Stimulated activated naive CD8-positive, alpha-beta T cell treated with anti-CD3 and anti-CD28 coated beads, Interleukin-15, amount 100 ng/mL, for 72 hours (primary cell): ENCODE data around the gene PACS1.

Experiments
- ATAC-seq: fragments of 150-1000 bp; cut with Tn5 transposase; 2 replicates; pipeline ENCODE4 v1.10.0; 2021; ENCODE audit warnings: mild to moderate bottlenecking, moderate library complexity
- DNase-seq, 2 donors: peaks; one replicate each; pipeline ENCODE4 v3.0.0; 2021 to 2022
- H3K27ac Mint-ChIP-seq, 2 donors: one replicate each; pipeline ENCODE4 v1.8.0; 2022; ENCODE audit warnings: mild to moderate bottlenecking in 2 of 2, mixed read lengths in 2 of 2, moderate library complexity in 2 of 2
- H3K27me3 Mint-ChIP-seq: one replicate; pipeline ENCODE4 v1.8.0; 2022; ENCODE audit warnings: mixed read lengths
- H3K4me1 Mint-ChIP-seq: one replicate; pipeline ENCODE4 v1.8.0; 2022; ENCODE audit warnings: mild to moderate bottlenecking, mixed read lengths
- H3K4me3 Mint-ChIP-seq, 2 donors: one replicate each; pipeline ENCODE4 v1.8.0; 2022; ENCODE audit warnings: mild to moderate bottlenecking in 2 of 2, mixed read lengths in 2 of 2, moderate library complexity in 1 of 2
- H3K9me3 Mint-ChIP-seq, 2 donors: one replicate each; pipeline ENCODE4 v1.8.0; 2022; ENCODE audit warnings: mixed read lengths in 2 of 2

Gene PACS1

GRCh38 chr11:66126808-66127555 is 56.9 kb downstream of the PACS1 start:
- Mint-ChIP-seq H3K27me3 (no peaks in the 10 kb centered on the region), H3K4me3 (peak overlapping the region; percentile 87 to 88), H3K27ac (peak overlapping the region; percentile 90 to 97), H3K9me3 (no peaks in the 10 kb centered on the region), H3K4me1 (peaks cover 82% of the 10 kb centered on the region)
- ATAC-seq = peak; percentile 91
- peak; percentile 44 to 67 for DNase-seq

GRCh38 chr11:66130978-66131377 is 60.9 kb downstream of the PACS1 start:
- no peak overlapping the region for H3K4me3 Mint-ChIP-seq
- peak overlapping the region in 1 of 2 donors; percentile 20 for H3K27ac Mint-ChIP-seq
- DNase-seq = no peak
- ATAC-seq = no peak
- H3K27me3 Mint-ChIP-seq = no peaks in the 10 kb centered on the region
- H3K9me3 Mint-ChIP-seq = no peaks in the 10 kb centered on the region
- peaks cover 85% of the 10 kb centered on the region for H3K4me1 Mint-ChIP-seq

- peak overlapping the region in 1 of 2 donors; percentile 15 for H3K27ac Mint-ChIP-seq
- DNase-seq = no peak
- H3K4me1 Mint-ChIP-seq = peaks cover 85% of the 10 kb centered on the region
- H3K27me3 Mint-ChIP-seq = no peaks in the 10 kb centered on the region
- H3K9me3 Mint-ChIP-seq = no peaks in the 10 kb centered on the region
- ATAC-seq = no peak
- H3K4me3 Mint-ChIP-seq = no peak overlapping the region
Measured at GRCh38 chr11:66131937-66132632, 62.0 kb downstream of the PACS1 start.

GRCh38 chr11:66133216-66133775 is 63.2 kb downstream of the PACS1 start:
- Mint-ChIP-seq H3K27ac (peak overlapping the region in 1 of 2 donors; percentile 24), H3K9me3 (no peaks in the 10 kb centered on the region), H3K4me1 (peaks cover 81% of the 10 kb centered on the region), H3K27me3 (no peaks in the 10 kb centered on the region), H3K4me3 (no peak overlapping the region)
- no peak for ATAC-seq
- DNase-seq = no peak

- ATAC-seq (no peak), DNase-seq (no peak)
- peak overlapping the region in 1 of 2 donors; percentile 34 for H3K4me3 Mint-ChIP-seq
- H3K27ac Mint-ChIP-seq = peak overlapping the region in 1 of 2 donors; percentile 72
- H3K27me3 Mint-ChIP-seq = no peaks in the 10 kb centered on the region
- no peaks in the 10 kb centered on the region for H3K9me3 Mint-ChIP-seq
- H3K4me1 Mint-ChIP-seq = peaks cover 62% of the 10 kb centered on the region
Measured at GRCh38 chr11:66136752-66137123, 66.7 kb downstream of the PACS1 start.

- Mint-ChIP-seq H3K4me3 (no peak overlapping the region), H3K4me1 (peaks cover 61% of the 10 kb centered on the region), H3K27ac (no peak overlapping the region), H3K9me3 (no peaks in the 10 kb centered on the region), H3K27me3 (no peaks in the 10 kb centered on the region)
- ATAC-seq = no peak
- no peak for DNase-seq
Measured at GRCh38 chr11:66139817-66140404, 69.8 kb downstream of the PACS1 start.

GRCh38 chr11:66142370-66143263 is 72.5 kb downstream of the PACS1 start:
- DNase-seq (no peak), ATAC-seq (no peak)
- peaks cover 5 to 9% of the 10 kb centered on the region in 2 donors for H3K9me3 Mint-ChIP-seq
- no peak overlapping the region for H3K27ac Mint-ChIP-seq
- no peaks in the 10 kb centered on the region for H3K27me3 Mint-ChIP-seq
- H3K4me3 Mint-ChIP-seq = no peak overlapping the region
- H3K4me1 Mint-ChIP-seq = peaks cover 53% of the 10 kb centered on the region

- peaks cover 5 to 9% of the 10 kb centered on the region in 2 donors for H3K9me3 Mint-ChIP-seq
- H3K27ac Mint-ChIP-seq = no peak overlapping the region
- no peaks in the 10 kb centered on the region for H3K27me3 Mint-ChIP-seq
- DNase-seq (no peak), ATAC-seq (no peak)
- H3K4me1 Mint-ChIP-seq = peaks cover 51% of the 10 kb centered on the region
- no peak overlapping the region for H3K4me3 Mint-ChIP-seq
Measured at GRCh38 chr11:66143264-66143566, 73.1 kb downstream of the PACS1 start.

- H3K9me3 Mint-ChIP-seq = peaks cover 5 to 9% of the 10 kb centered on the region in 2 donors
- no peaks in the 10 kb centered on the region for H3K27me3 Mint-ChIP-seq
- H3K27ac Mint-ChIP-seq = peak overlapping the region; percentile 15 to 42
- DNase-seq (no peak), ATAC-seq (no peak)
- peaks cover 51% of the 10 kb centered on the region for H3K4me1 Mint-ChIP-seq
- no peak overlapping the region for H3K4me3 Mint-ChIP-seq
Measured at GRCh38 chr11:66143996-66144678, 74.1 kb downstream of the PACS1 start.

- H3K27ac Mint-ChIP-seq = no peak overlapping the region
- H3K4me1 Mint-ChIP-seq = peaks cover 59% of the 10 kb centered on the region
- DNase-seq = no peak
- H3K27me3 Mint-ChIP-seq = no peaks in the 10 kb centered on the region
- no peak for ATAC-seq
- no peak overlapping the region for H3K4me3 Mint-ChIP-seq
- peaks cover 5 to 9% of the 10 kb centered on the region in 2 donors for H3K9me3 Mint-ChIP-seq
Measured at GRCh38 chr11:66146074-66146473, 76.0 kb downstream of the PACS1 start.

GRCh38 chr11:66146940-66147339 is 76.9 kb downstream of the PACS1 start:
- peaks cover 5 to 9% of the 10 kb centered on the region in 2 donors for H3K9me3 Mint-ChIP-seq
- no peaks in the 10 kb centered on the region for H3K27me3 Mint-ChIP-seq
- no peak for ATAC-seq

GRCh38 chr11:66150140-66150539 is 80.1 kb downstream of the PACS1 start:
- H3K9me3 Mint-ChIP-seq = peaks cover 5 to 9% of the 10 kb centered on the region in 2 donors
- DNase-seq (no peak), ATAC-seq (no peak)
- H3K27me3 Mint-ChIP-seq = no peaks in the 10 kb centered on the region
- no peak overlapping the region for H3K27ac Mint-ChIP-seq
- peak overlapping the region in 1 of 2 donors; percentile 4 for H3K4me3 Mint-ChIP-seq
- peaks cover 43% of the 10 kb centered on the region for H3K4me1 Mint-ChIP-seq

More at GRCh38 chr11:66146940-66147339, 76.9 kb downstream of the PACS1 start:
- Mint-ChIP-seq H3K27ac (no peak overlapping the region), H3K4me1 (peaks cover 68% of the 10 kb centered on the region), H3K4me3 (no peak overlapping the region)
- DNase-seq = no peak

- Mint-ChIP-seq H3K9me3 (peaks cover 5 to 9% of the 10 kb centered on the region in 2 donors), H3K27me3 (no peaks in the 10 kb centered on the region), H3K4me3 (no peak overlapping the region), H3K4me1 (peaks cover 40% of the 10 kb centered on the region), H3K27ac (peak overlapping the region in 1 of 2 donors; percentile 42)
- ATAC-seq (no peak), DNase-seq (no peak)
Measured at GRCh38 chr11:66150725-66151124, 80.7 kb downstream of the PACS1 start.

GRCh38 chr11:66151273-66151672 is 81.2 kb downstream of the PACS1 start:
- Mint-ChIP-seq H3K4me1 (peaks cover 39% of the 10 kb centered on the region), H3K4me3 (no peak overlapping the region), H3K27ac (no peak overlapping the region), H3K27me3 (no peaks in the 10 kb centered on the region), H3K9me3 (peaks cover 3 to 5% of the 10 kb centered on the region in 2 donors)
- no peak for DNase-seq
- ATAC-seq = no peak
